ENCODE data around the gene CSNK1G1.

Gene CSNK1G1

DNA sequence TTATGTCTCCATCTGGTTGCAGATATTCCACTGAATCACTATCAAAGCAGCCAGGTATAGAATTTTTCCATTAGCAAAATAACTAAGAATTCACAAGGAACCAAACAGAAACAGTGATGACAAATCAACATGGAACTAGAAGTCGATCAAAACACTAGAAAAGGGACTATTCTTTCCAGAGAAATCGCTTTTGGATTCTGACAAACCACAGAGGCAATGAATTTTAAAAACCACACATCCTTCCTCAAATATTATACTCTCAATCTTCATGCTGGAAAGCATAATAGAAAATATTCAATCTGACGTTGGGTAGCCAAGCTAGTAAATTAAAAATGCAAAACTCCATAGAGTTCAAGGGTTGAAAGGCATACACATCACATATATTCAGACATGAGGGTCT lies 99.9 kb downstream of the CSNK1G1 start:
- TF ChIP-seq, protein P1, sequence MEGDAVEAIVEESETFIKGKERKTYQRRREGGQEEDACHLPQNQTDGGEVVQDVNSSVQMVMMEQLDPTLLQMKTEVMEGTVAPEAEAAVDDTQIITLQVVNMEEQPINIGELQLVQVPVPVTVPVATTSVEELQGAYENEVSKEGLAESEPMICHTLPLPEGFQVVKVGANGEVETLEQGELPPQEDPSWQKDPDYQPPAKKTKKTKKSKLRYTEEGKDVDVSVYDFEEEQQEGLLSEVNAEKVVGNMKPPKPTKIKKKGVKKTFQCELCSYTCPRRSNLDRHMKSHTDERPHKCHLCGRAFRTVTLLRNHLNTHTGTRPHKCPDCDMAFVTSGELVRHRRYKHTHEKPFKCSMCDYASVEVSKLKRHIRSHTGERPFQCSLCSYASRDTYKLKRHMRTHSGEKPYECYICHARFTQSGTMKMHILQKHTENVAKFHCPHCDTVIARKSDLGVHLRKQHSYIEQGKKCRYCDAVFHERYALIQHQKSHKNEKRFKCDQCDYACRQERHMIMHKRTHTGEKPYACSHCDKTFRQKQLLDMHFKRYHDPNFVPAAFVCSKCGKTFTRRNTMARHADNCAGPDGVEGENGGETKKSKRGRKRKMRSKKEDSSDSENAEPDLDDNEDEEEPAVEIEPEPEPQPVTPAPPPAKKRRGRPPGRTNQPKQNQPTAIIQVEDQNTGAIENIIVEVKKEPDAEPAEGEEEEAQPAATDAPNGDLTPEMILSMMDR (IDR thresholded peaks at IDR 0.05; ENCODE audit: insufficient read depth, low read depth, low read length, missing control alignments) = no peak
- no peak for DNase-seq (ENCODE audit: low read depth)
- no peak overlapping the region for H3K4me3 ChIP-seq (ENCODE audit: low read depth, low read length)

DNA sequence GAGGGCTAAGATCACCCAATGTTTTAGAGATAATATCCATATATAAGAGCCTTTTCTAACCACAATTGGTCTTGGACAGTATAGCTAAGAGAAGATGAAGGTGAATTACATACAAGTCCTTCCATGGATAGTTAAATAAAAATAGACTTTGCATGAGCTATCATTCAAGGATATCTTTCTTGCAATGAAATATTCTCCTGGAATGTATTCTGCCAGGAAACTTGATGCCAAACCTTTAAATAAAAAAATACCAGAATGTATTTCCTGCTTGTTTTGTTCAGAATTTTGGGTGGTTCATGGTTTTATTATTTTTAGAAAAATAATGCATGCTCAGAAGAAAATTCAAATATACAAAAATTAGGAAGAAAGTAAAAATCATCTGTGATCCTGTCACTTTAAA lies 104.3 kb downstream of the CSNK1G1 start:
- TF ChIP-seq, protein P1 (IDR thresholded peaks at IDR 0.05; ENCODE audit: insufficient read depth, low read depth, low read length, missing control alignments) = no peak
- H3K4me3 ChIP-seq (ENCODE audit: low read depth, low read length) = no peak overlapping the region
- DNase-seq (ENCODE audit: low read depth) = no peak

DNA sequence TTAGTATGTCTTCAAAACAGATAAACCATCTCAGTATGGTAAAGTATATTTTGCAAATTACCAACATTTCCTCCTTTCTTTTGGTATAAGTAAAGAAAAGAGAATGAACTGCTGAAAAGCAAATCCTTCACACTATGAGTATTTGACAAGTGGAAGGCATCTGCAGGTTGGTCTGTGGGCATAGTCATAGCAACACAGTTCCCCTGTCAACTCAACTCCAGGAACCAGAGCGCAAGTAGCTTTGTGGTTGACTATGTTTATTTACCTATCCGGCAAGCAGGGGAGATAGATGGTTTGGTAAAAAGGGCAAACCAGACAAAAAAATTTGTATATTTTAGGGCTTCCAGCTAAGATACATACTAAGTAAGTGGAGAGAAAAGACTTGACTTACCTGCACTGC lies 104.9 kb downstream of the CSNK1G1 start:
- DNase-seq (ENCODE audit: low read depth) = no peak
- TF ChIP-seq, protein P1 (IDR thresholded peaks at IDR 0.05; ENCODE audit: insufficient read depth, low read depth, low read length, missing control alignments) = no peak
- H3K4me3 ChIP-seq (ENCODE audit: low read depth, low read length) = no peak overlapping the region

DNA sequence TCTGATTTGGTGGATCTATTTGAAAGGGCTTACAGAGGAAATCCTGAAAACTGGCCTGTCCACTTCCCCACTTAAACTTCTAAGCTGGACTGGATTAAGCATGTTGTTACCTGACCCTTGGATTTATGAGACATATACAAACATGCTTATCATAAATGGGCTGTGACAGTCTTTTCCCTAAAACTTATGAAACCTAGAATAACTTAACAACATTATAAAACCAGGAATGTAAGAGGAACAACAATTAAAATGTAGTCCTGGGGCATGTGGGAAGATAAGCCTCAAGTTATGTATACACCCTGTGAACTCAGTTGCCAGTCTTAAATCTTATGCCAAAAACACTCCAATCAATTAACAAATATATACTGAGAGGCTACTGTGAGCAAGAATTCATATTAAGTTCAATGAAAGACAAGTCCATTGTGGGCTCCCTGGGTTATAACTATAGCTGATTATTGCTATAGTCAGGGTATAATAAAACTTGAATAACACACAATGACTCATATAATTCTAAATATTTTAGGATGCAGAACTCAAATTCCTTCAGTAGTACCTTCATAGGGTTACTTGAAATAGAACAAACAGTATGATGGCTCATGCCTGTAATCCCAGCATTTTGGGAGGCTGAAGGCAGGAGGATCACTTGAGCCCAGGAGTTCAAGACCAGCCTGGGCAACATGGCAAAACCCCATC lies 105.9 kb downstream of the CSNK1G1 start:
- DNase-seq (ENCODE audit: low read depth) = no peak
- TF ChIP-seq, protein P1 (IDR thresholded peaks at IDR 0.05; ENCODE audit: insufficient read depth, low read depth, low read length, missing control alignments) = no peak
- H3K4me3 ChIP-seq (ENCODE audit: low read depth, low read length) = no peak overlapping the region

DNA sequence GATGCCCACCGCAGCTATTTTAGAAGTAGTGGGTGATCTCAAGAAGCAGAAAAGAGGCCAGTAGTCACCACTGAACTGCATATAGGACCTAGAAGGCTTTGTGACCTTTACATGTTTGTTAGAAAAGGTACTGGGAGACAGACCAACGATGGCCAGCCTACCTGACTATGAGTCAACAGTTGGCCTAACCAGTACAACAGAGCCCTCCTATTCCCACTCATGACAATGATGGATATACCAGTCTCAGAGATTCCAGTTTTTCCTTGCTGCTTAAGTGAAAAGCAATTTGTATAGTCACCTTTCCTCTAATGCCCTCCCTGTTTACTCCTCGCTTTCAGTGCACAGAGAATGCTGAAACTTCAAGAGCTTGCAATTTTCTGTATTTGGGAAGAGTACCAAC lies 106.6 kb downstream of the CSNK1G1 start:
- TF ChIP-seq, protein P1 (IDR thresholded peaks at IDR 0.05; ENCODE audit: insufficient read depth, low read depth, low read length, missing control alignments) = no peak
- H3K4me3 ChIP-seq (ENCODE audit: low read depth, low read length) = no peak overlapping the region
- no peak for DNase-seq (ENCODE audit: low read depth)

DNA sequence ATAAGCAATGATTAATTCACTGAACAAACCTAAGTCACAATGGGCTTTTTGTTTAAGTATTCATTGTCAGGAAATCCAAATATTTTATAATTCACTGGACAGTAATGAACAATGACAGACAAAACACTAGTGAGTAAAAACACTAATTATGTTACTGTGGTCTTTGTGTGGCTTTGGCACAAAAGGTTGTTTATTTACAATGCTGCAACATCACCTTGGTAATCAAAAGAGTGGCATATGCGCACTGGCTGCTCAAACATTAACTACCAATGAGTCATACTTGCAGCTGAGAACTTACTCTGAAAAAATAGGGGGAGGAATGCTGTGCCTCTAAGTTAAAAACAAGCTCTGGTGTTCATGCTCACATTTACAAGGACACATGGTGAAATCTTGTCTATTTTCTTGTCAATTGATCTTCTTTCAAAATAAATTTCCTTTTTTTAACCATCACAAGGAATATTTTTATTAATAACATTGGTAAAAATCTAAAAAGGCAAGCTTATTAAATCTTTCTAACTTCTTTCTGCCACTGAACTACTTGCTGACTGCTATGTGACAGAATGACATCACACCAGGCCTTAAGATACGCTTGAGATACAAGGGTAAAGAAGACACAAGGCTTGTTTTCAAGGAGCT lies 107.9 kb downstream of the CSNK1G1 start:
- TF ChIP-seq, protein P1 (IDR thresholded peaks at IDR 0.05; ENCODE audit: insufficient read depth, low read depth, low read length, missing control alignments) = no peak
- peak; percentile 69 for DNase-seq (ENCODE audit: low read depth)
- H3K4me3 ChIP-seq (ENCODE audit: low read depth, low read length) = no peak overlapping the region

DNA sequence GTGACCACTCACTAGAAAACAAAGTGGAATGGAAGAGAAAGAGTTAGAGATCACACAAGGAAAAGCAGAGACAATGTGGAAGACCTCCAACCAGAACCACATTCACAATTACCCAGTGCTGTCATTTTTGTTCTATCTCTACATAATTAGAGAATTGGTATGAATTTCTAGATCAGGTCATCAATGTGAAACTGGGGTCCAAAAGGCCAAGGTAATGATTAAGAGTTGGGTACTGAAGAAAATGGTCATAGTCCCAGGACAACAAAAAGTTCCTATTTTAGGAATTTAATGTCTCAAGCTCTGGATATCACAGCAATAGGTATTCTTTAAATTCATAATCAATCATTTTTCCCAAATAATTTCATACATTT lies 108.5 kb downstream of the CSNK1G1 start:
- TF ChIP-seq, protein P1 (IDR thresholded peaks at IDR 0.05; ENCODE audit: insufficient read depth, low read depth, low read length, missing control alignments) = no peak
- no peak overlapping the region for H3K4me3 ChIP-seq (ENCODE audit: low read depth, low read length)
- DNase-seq (ENCODE audit: low read depth) = no peak

Measured in GM12865 (cell line).